C4-2B (cell line): Measurements from ENCODE around the gene SHISA9.

Experiments
- H3K27ac ChIP-seq: fragments of 450-650 bp; 2 replicates; pipeline ENCODE4 v1.5.1; 2017
- ZFX ChIP-seq: fragments of 450-650 bp; IDR thresholded peaks from 2 replicates; pipeline ENCODE4 v1.6.1; 2017
- TF ChIP-seq, protein P1 (sequence below): fragments of 450-650 bp; conservative IDR thresholded peaks from 2 replicates; pipeline ENCODE4 v1.5.1; 2017; ENCODE audit warnings: mild to moderate bottlenecking

The SHISA9 gene

GRCh38 chr16:13063457-13063856 is 162.1 kb downstream of the SHISA9 start:
- no peak overlapping the region for H3K27ac ChIP-seq
- no peak for TF ChIP-seq ZFX
- TF ChIP-seq, protein P1, sequence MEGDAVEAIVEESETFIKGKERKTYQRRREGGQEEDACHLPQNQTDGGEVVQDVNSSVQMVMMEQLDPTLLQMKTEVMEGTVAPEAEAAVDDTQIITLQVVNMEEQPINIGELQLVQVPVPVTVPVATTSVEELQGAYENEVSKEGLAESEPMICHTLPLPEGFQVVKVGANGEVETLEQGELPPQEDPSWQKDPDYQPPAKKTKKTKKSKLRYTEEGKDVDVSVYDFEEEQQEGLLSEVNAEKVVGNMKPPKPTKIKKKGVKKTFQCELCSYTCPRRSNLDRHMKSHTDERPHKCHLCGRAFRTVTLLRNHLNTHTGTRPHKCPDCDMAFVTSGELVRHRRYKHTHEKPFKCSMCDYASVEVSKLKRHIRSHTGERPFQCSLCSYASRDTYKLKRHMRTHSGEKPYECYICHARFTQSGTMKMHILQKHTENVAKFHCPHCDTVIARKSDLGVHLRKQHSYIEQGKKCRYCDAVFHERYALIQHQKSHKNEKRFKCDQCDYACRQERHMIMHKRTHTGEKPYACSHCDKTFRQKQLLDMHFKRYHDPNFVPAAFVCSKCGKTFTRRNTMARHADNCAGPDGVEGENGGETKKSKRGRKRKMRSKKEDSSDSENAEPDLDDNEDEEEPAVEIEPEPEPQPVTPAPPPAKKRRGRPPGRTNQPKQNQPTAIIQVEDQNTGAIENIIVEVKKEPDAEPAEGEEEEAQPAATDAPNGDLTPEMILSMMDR: no peak

GRCh38 chr16:13064821-13065220 is 163.4 kb downstream of the SHISA9 start:
- no peak overlapping the region for H3K27ac ChIP-seq
- no peak for TF ChIP-seq ZFX
- TF ChIP-seq, protein P1: no peak

DNA sequence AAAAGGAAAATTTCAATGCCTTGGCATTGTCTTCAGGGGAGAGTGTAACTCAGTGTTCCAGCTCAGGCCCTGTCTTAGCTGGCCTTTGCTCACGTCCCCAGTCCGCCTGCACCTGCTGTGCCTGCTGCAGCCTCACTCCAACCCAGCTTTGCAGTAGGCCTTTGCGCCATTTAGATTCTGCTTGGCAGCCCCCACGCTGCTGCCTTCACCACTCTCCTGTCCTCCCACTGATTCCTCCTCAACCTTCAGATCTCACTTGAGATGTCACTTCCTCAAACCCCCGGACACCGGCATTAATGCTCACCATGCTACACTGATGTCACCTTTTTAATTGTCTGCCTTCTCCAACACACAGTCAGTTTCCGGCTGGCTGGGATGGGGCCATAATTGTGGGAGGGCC is 166.2 kb downstream of the SHISA9 start:
- TF ChIP-seq, protein P1: no peak
- TF ChIP-seq ZFX: no peak
- no peak overlapping the region for H3K27ac ChIP-seq

GRCh38 chr16:13068912-13069583 is 167.7 kb downstream of the SHISA9 start:
- no peak overlapping the region for H3K27ac ChIP-seq
- TF ChIP-seq, protein P1: no peak
- no peak for TF ChIP-seq ZFX

DNA sequence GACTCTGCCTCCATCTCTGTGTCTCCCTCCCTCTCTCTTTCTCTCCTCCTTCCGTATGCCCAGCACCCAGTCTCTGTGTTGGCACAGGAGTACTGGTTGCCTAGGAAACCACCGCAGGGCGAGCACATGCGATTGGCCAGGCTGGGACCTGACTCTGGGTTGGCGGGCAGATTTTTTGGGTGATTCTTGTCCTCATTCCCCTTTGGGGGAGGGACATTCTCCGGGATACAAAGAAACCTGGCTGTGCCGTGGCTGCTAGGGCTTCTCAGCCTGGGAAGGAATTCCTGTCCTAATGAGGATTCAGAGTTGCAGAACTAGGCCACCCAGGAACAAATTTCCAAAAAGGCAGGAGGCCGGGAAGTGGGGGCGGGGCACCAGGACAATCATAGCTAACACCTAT is 168.9 kb downstream of the SHISA9 start:
- TF ChIP-seq, protein P1: no peak
- no peak for TF ChIP-seq ZFX
- H3K27ac ChIP-seq: no peak overlapping the region

- TF ChIP-seq ZFX: no peak
- TF ChIP-seq, protein P1: no peak
- H3K27ac ChIP-seq: no peak overlapping the region
Measured at GRCh38 chr16:13076878-13077277, 175.5 kb downstream of the SHISA9 start.

DNA sequence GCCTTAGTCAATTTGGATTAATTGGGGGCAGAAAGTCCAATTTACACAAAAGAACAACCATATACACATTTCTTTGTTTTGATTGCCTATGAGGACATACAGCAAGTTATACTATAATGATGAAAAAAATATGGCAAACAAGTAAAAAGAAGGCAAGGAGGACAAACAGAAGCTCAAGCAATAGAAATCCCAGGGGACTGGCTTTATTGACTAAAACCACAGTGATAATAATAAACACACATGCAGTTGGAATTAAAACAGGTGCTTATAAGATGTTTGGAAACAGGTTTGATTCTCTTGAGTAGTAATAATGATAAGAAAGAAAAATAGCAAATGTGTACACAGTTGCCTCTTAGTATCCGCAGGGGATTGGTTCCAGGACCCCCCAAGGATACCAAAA is 176.4 kb downstream of the SHISA9 start:
- H3K27ac ChIP-seq: no peak overlapping the region
- TF ChIP-seq, protein P1: no peak
- TF ChIP-seq ZFX: no peak
